Body of pancreas (tissue), 4 donors: ENCODE results near the gene PPP1CA. TPM values are rescaled to one million over a fixed set of nuclear protein-coding genes. Genes with fewer than 3 reads are reported as not detected.

Experiments used
- ATAC-seq: fragments of 150-250 bp; one replicate; pipeline ENCODE4 v1.9.1; 2016
- DNase-seq, 4 donors: peaks; one replicate each; pipeline ENCODE4 v3.0.0-alpha.2; 2019
- H3K27ac ChIP-seq, 4 donors: fragments of 200-600 bp; sonication (generic); 1 replicate in 3 of 4; 2 replicates in 1 of 4; pipeline versions ENCODE4 v1.5.1 to v1.6.1; 2016 to 2019; ENCODE audit warnings: mild to moderate bottlenecking in 1 of 4, mixed read lengths in 1 of 4, moderate library complexity in 1 of 4
- H3K27me3 ChIP-seq, 2 donors: fragments of 200-600 bp; sonication (generic); one replicate each; pipeline ENCODE4 v1.6.0; 2016; ENCODE audit warnings: mild to moderate bottlenecking in 1 of 2
- H3K36me3 ChIP-seq, 2 donors: fragments of 200-600 bp; sonication (generic); replicated peaks in 1 of 2; 2 replicates each; pipeline ENCODE4 v1.5.1; 2016; ENCODE audit warnings: low read depth in 2 of 2; ENCODE audit not compliant: insufficient read depth in 1 of 2
- H3K4me1 ChIP-seq: fragments of 200-600 bp; sonication (generic); one replicate; pipeline ENCODE4 v1.6.0; 2016
- H3K4me3 ChIP-seq, 2 donors: fragments of 200-600 bp; sonication (generic); 1 replicate in 1 of 2; 2 replicates in 1 of 2; pipeline ENCODE4 v1.5.1; 2016 to 2019
- H3K9me3 ChIP-seq, 3 donors: fragments of 200-600 bp; sonication (generic); 1 replicate in 2 of 3; 2 replicates in 1 of 3; pipeline ENCODE4 v1.5.1; 2016
- CTCF ChIP-seq, 7 experiments: fragments of 450-650 bp in 4 of 7; fragments of 200-600 bp in 3 of 7; sonication (generic) in 3 of 7; IDR thresholded peaks; one replicate each; pipeline ENCODE4 v1.5.1; 2016 to 2019; ENCODE audit warnings: antibody characterized with exemption in 7 of 7
- POLR2A ChIP-seq, 3 donors: fragments of 450-650 bp; IDR thresholded peaks; one replicate each; pipeline ENCODE4 v1.6.1; 2016; ENCODE audit warnings: antibody characterized with exemption in 3 of 3, mild to moderate bottlenecking in 2 of 3
- WGBS, 2 donors: methylation state at CpG; one replicate each; pipeline ENCODE4 v1.1.5; 2017; 5-methylcytosine and 5-hydroxymethylcytosine counted together
- intact Hi-C: fragments of 100-400 bp; cut with DNase I; formaldehyde crosslinking; loops from one replicate; pipeline ENCODE4 v1.15.1; 2023
- total RNA-seq, 2 donors: library from RNA; depleted of rRNA; stranded (reverse); fragments of >200 nt; gene quantifications; one replicate each; pipeline ENCODE4 v1.1.0, GENCODE V29; 2016

Gene PPP1CA
- total RNA-seq, 2 donors from 2014 or later, result 81.1 to 104 TPM

DNA sequence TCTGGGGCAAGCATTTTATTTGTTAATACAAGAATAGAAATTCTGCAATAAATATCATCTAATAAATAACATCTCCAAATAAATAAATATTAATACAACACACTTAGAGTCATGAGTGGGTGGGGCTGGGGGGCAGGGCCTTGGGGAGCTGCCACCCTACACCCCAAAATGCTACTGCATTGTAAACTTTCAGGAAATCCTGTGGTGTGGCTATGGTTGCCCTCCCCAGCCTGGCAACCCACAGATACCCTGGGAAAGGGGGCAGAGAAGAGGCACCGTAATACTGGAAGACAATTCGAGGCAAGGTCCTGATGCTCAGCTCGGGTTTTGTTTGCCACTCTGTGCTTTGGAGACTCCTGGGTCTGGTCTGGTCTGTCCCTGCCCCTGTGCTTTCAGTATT lies 37.5 kb downstream of the PPP1CA start:
- H3K9me3 ChIP-seq, result no peaks in the 10 kb centered on the region
- ATAC-seq (no peak), DNase-seq (no peak)
- no peak overlapping the region for H3K27ac ChIP-seq
- no peaks in the 10 kb centered on the region for H3K36me3 ChIP-seq
- intact Hi-C loops, result no loop called here
- H3K27me3 ChIP-seq, result no peaks in the 10 kb centered on the region
- no peak overlapping the region for H3K4me3 ChIP-seq
- WGBS, 2 donors, result 85 to 92% methylated on average over 2 to 3 of the region's 3 CpGs
- TF ChIP-seq POLR2A (IDR thresholded peaks at IDR 0.05) (no peak), CTCF (IDR thresholded peaks at IDR 0.05) (no peak)
- peaks cover 15% of the 10 kb centered on the region for H3K4me1 ChIP-seq

GRCh38 chr11:67357831-67358670 lies 43.6 kb downstream of the PPP1CA start:
- 73 to 74% methylated on average over 11 to 12 of the region's 12 CpGs for WGBS, 2 donors
- H3K27me3 ChIP-seq, result no peaks in the 10 kb centered on the region
- TF ChIP-seq POLR2A (IDR thresholded peaks at IDR 0.05) (no peak), CTCF (IDR thresholded peaks at IDR 0.05) (no peak)
- no peaks in the 10 kb centered on the region for H3K9me3 ChIP-seq
- peaks cover 41% of the 10 kb centered on the region for H3K4me1 ChIP-seq
- no peaks in the 10 kb centered on the region for H3K36me3 ChIP-seq
- intact Hi-C loops, result no loop called here
- no peak overlapping the region for H3K27ac ChIP-seq
- DNase-seq, result peak in 1 of 4 donors; percentile 47
- no peak for ATAC-seq
- H3K4me3 ChIP-seq, result no peak overlapping the region

DNA sequence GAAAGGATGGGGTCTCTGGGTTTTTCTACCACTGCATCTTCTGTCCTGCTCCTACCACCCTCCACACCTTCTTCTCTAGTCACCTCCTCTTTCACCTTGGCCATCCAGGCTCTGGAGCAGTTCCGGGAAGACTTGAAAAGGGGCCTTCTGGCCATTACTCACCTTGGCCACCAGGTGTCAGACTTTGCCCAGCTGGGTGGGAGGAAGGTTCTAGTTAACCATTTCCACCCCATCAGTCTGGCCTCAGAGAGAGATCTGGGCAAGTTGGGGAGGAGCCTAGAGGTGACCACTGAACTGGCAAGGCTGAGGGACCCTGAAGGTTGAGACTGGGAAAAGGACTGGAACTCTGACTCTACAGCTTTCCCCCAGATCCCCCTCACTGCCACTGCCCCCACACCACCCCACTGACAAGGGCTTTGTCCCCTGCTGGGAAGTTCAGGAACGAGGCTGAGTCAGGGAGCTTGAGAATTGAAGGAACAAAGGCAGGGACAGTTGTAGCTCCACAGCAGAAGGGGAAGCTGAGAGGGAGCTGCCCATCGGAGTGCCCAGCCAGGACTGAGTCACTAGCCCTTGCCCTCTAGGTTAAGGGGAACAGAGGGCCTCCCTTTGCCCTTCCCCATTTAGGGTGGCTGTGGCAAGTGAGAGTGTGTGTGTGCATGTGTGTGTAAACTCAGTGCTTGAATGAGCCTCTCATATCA lies 44.6 kb downstream of the PPP1CA start:
- peak; percentile 36 for ATAC-seq
- Histone ChIP-seq H3K27me3 (no peaks in the 10 kb centered on the region), H3K27ac (peak overlapping the region in 3 of 4 donors; percentile 98 to 100 (median 99)), H3K36me3 (no peaks in the 10 kb centered on the region), H3K4me1 (peaks cover 51% of the 10 kb centered on the region), H3K4me3 (no peak overlapping the region), H3K9me3 (no peaks in the 10 kb centered on the region)
- intact Hi-C loops, result no loop called here
- WGBS, 2 donors, result 0 to 26% methylated on average over 1 to 3 of the region's 3 CpGs
- peak; percentile 74 to 80 (median 76) for DNase-seq
- TF ChIP-seq POLR2A (IDR thresholded peaks at IDR 0.05) (peak in 1 of 3 donors; percentile 36), CTCF (IDR thresholded peaks at IDR 0.05) (peak; percentile 84 to 98 (median 94))

- no peaks in the 10 kb centered on the region for H3K27me3 ChIP-seq
- TF ChIP-seq CTCF (IDR thresholded peaks at IDR 0.05) (no peak), POLR2A (IDR thresholded peaks at IDR 0.05) (no peak)
- H3K4me3 ChIP-seq, result no peak overlapping the region
- ATAC-seq (no peak), DNase-seq (no peak)
- 29 to 43% methylated on average over 4 of the region's 4 CpGs for WGBS, 2 donors
- intact Hi-C loops, result no loop called here
- H3K4me1 ChIP-seq, result peaks cover 57% of the 10 kb centered on the region
- H3K27ac ChIP-seq, result peak overlapping the region; percentile 98 to 100 (median 98)
- no peaks in the 10 kb centered on the region for H3K36me3 ChIP-seq
- H3K9me3 ChIP-seq, result no peaks in the 10 kb centered on the region
Observed at GRCh38 chr11:67356387-67356863, 45.2 kb downstream of the PPP1CA start.
